ENCODE measurements around the gene GIPC1. TPM values are rescaled to one million over a fixed set of nuclear protein-coding genes. Genes with fewer than 3 reads are reported as not detected.
A peak's percentile ranks its signal among the peaks of the same experiment; 100 is the strongest.

Gene GIPC1
- total RNA-seq, 1 experiment from 2014 or later: 103 TPM

DNA sequence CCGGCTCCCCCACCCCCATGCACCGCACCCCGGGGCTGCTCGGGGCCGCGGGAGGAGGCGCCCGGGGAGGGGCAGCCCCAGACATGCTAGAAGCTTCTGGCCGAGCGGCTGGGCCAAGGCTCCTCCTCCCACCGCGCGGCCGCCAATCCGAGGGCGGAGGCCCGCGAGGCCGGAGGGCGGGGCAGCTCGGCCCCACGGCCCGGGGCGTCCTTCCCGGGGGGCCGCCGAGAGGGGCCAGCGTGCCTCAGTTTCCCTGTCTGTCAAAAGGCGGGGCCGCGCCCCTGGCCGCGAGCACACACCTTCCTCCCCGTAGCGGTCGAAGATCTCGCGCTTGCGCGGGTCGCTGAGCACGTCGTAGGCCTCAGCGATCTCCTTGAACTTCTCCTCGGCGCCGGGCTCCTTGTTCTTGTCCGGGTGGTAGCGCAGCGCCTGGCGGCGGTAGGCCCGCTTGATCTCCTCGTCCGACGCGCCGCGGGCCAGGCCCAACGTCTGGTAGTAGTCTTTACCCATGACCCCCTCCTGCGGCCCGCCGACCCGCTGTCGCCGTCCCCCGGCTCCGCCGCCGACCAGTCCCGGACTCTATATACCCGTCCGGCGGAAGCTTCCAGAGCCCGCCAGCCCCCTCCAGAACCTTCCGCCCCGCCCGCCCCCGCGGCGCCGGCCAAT, 22.0 kb upstream of the GIPC1 start, which contains the start of gene DNAJB1 (continued):
- no peak for TF ChIP-seq ELF1 (IDR thresholded peaks at IDR 0.05; ENCODE audit: borderline replicate concordance, low read depth)
- TF ChIP-seq, protein P1, sequence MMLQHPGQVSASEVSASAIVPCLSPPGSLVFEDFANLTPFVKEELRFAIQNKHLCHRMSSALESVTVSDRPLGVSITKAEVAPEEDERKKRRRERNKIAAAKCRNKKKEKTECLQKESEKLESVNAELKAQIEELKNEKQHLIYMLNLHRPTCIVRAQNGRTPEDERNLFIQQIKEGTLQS (IDR thresholded peaks at IDR 0.05): no peak
- TF ChIP-seq, protein P2, sequence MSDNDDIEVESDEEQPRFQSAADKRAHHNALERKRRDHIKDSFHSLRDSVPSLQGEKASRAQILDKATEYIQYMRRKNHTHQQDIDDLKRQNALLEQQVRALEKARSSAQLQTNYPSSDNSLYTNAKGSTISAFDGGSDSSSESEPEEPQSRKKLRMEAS (IDR thresholded peaks at IDR 0.05): no peak; the same call in 1 of the 2 replicates

DNA sequence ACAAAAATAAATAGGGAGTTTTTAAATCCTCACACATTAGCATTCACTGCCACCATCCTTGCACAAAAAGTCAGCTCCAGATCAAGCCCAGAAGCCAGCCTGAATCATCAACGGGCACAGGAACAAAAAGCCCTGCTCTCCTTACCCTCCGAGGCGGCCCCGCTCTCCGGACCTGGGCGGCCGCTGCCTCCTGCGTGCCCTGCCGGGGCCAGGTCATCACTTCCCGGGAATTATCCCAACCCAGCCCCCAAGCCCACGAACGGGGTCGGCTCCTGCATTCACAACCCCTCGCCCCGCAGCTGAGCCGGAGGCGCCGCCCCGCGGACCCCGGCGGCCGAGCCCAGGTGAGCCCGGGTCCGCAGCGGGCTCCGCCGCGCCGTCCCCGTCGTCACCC, 21.5 kb upstream of the GIPC1 start:
- ChIA-PET CTCF (interaction anchor here (1.9 kb wide), 1 partner anchor 39 kb away, joined by 4 read pairs; no protein-coding TSS in a partner anchor), RAD21 (ENCODE audit: low non-redundant PET in 1 of 2, low total read pairs in 2 of 2, uncharacterized antibody in 2 of 2, unreplicated experiment in 2 of 2) (interaction anchor here in 1 of 2 experiments (1.7 kb wide), 1 partner anchor 54 kb away, joined by 4 read pairs; the partner anchor contains the start of gene NDUFB7), POLR2A (interaction anchor here (0.7 to 4.7 kb wide), 9 partner anchors 8 to 180 kb away, joined by 3 to 112 read pairs (median 7); partner anchors contain the start of genes GIPC1 and NDUFB7)
- no TSS peak for BruUV-seq (replicated peaks)
- peaks cover 50 to 83% of the 10 kb centered on the region in 2 experiments for H3K4me1 ChIP-seq (ENCODE audit: control insufficient read depth in 1 of 2, insufficient read depth in 2 of 2, low read length in 2 of 2)
- no peaks in the 10 kb centered on the region for H3K9me3 ChIP-seq (ENCODE audit: control insufficient read depth in 1 of 2, insufficient read depth in 1 of 2, low read depth in 1 of 2, low read length in 2 of 2)
- peak overlapping the region; percentile 97 for H3K27ac ChIP-seq (ENCODE audit: low read depth, low read length)
- peak overlapping the region; percentile 95 for H3K4me2 ChIP-seq (ENCODE audit: low read length)
- no peak overlapping the region for H2AFZ ChIP-seq (ENCODE audit: low read depth, low read length, poor library complexity, severe bottlenecking)
- no peak for ATAC-seq
- no peak for DNase-seq (ENCODE audit: low read depth, low spot score)
- H3K27me3 ChIP-seq (ENCODE audit: insufficient read depth, low read length): no peaks in the 10 kb centered on the region
- H3K9me2 ChIP-seq (ENCODE audit: insufficient read depth): no peaks in the 10 kb centered on the region
- intact Hi-C loops (cut with micrococcal nuclease): no loop called here
- peaks cover 44% of the 10 kb centered on the region for H3K79me2 ChIP-seq (ENCODE audit: insufficient read depth, low read length)
- peaks cover 38% of the 10 kb centered on the region; the same call in 1 of the 2 replicates for H4K20me1 ChIP-seq (ENCODE audit: insufficient read depth)
- no peak for TF ChIP-seq ZFX (IDR thresholded peaks at IDR 0.05)
- no peak for TF ChIP-seq ELF1 (IDR thresholded peaks at IDR 0.05; ENCODE audit: borderline replicate concordance, low read depth)
- no peak for TF ChIP-seq EZH2phosphoT487 (IDR thresholded peaks at IDR 0.05; ENCODE audit: borderline replicate concordance)
- no peak for TF ChIP-seq SRF (IDR thresholded peaks at IDR 0.05; ENCODE audit: low read depth)
- TF ChIP-seq CBX3 (IDR thresholded peaks at IDR 0.05; ENCODE audit: low read depth): no peak
- TF ChIP-seq, protein P2 (IDR thresholded peaks at IDR 0.05): no peak
- TF ChIP-seq JUND (IDR thresholded peaks at IDR 0.05): no peak
- TF ChIP-seq, protein P3, sequence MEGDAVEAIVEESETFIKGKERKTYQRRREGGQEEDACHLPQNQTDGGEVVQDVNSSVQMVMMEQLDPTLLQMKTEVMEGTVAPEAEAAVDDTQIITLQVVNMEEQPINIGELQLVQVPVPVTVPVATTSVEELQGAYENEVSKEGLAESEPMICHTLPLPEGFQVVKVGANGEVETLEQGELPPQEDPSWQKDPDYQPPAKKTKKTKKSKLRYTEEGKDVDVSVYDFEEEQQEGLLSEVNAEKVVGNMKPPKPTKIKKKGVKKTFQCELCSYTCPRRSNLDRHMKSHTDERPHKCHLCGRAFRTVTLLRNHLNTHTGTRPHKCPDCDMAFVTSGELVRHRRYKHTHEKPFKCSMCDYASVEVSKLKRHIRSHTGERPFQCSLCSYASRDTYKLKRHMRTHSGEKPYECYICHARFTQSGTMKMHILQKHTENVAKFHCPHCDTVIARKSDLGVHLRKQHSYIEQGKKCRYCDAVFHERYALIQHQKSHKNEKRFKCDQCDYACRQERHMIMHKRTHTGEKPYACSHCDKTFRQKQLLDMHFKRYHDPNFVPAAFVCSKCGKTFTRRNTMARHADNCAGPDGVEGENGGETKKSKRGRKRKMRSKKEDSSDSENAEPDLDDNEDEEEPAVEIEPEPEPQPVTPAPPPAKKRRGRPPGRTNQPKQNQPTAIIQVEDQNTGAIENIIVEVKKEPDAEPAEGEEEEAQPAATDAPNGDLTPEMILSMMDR (IDR thresholded peaks at IDR 0.05 in 2 of 3, conservative IDR thresholded peaks at IDR 0.05 in 1 of 3; ENCODE audit: borderline replicate concordance in 1 of 3, insufficient read depth in 1 of 3, low read depth in 2 of 3, low read length in 2 of 3): no peak
- TF ChIP-seq, protein P1 (IDR thresholded peaks at IDR 0.05): no peak
- TF ChIP-seq POLR2A (IDR thresholded peaks at IDR 0.05; ENCODE audit: borderline replicate concordance, extremely low read depth, insufficient read depth, insufficient read length): no peak
- no peak for TF ChIP-seq FOSL1 (IDR thresholded peaks at IDR 0.05; ENCODE audit: low read depth)
- no peak for TF ChIP-seq EZH2 (IDR thresholded peaks at IDR 0.05)
- TF ChIP-seq, protein P4, sequence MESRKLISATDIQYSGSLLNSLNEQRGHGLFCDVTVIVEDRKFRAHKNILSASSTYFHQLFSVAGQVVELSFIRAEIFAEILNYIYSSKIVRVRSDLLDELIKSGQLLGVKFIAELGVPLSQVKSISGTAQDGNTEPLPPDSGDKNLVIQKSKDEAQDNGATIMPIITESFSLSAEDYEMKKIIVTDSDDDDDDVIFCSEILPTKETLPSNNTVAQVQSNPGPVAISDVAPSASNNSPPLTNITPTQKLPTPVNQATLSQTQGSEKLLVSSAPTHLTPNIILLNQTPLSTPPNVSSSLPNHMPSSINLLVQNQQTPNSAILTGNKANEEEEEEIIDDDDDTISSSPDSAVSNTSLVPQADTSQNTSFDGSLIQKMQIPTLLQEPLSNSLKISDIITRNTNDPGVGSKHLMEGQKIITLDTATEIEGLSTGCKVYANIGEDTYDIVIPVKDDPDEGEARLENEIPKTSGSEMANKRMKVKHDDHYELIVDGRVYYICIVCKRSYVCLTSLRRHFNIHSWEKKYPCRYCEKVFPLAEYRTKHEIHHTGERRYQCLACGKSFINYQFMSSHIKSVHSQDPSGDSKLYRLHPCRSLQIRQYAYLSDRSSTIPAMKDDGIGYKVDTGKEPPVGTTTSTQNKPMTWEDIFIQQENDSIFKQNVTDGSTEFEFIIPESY (IDR thresholded peaks at IDR 0.05; ENCODE audit: extremely low read depth, insufficient replicate concordance, low read length): no peak
- TF ChIP-seq RAD21 (IDR thresholded peaks at IDR 0.05; ENCODE audit: low read depth): no peak
- no peak for TF ChIP-seq CEBPB (IDR thresholded peaks at IDR 0.05; ENCODE audit: low read depth)
- no peak for TF ChIP-seq POLR2AphosphoS5 (IDR thresholded peaks at IDR 0.05; ENCODE audit: low read depth, low read length)
- TF ChIP-seq ZNF274 (IDR thresholded peaks at IDR 0.05; ENCODE audit: low read depth, low read length): no peak
- TF ChIP-seq EGR1 (IDR thresholded peaks at IDR 0.05; ENCODE audit: low read depth): no peak
- TF ChIP-seq YY1 (IDR thresholded peaks at IDR 0.05; ENCODE audit: extremely low read depth, insufficient replicate concordance, low read depth, low read length): no peak
- no peak for TF ChIP-seq TCF7L2 (IDR thresholded peaks at IDR 0.05; ENCODE audit: borderline replicate concordance, extremely low read depth, insufficient read depth, insufficient read length)
- H3K9ac ChIP-seq (ENCODE audit: low read length): peak overlapping the region; percentile 99
- peak overlapping the region; percentile 90 to 96 for H3K4me3 ChIP-seq (replicated peaks in 1 of 2; ENCODE audit: low read depth in 1 of 2, low read length in 2 of 2)
- H3K36me3 ChIP-seq (ENCODE audit: control insufficient read depth in 1 of 2, insufficient read depth in 2 of 2, low read length in 2 of 2): peaks cover 7 to 30% of the 10 kb centered on the region in 2 experiments; a peak in 3 of 4 replicates

All from HCT116 (cell line).